ENCODE data around the gene ZDHHC14.

- no peak for TF ChIP-seq CTCF (IDR thresholded peaks at IDR 0.05)
- TF ChIP-seq POLR2A (IDR thresholded peaks at IDR 0.05) = no peak
These were observed 98.7 kb downstream of the ZDHHC14 start for GRCh38 chr6:157479464-157480303.

Data from Peyer's patch (tissue), 4 donors.